Measurements from ENCODE around the gene BMP8B.
"Not testable (repeated sequence)": the region's sequence is repeated elsewhere in the genome, so short reads cannot be mapped to it uniquely, and the experiment has no call there.

The BMP8B gene

DNA sequence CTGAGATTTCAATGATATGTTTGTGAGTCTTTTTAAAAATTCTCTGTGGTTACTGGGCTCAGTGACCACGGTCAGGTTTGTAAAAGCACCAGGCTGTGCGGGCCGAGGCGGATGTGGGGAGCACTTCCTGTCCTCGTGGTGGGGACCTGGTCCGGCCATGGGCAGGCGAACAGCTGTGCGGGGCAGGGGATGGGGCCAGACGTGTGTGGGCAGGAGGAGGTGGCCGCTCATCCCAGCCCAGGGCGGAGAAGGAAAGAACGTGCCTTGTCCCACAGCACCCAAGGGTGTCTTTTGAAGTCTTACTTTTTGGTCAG, 12.3 kb downstream of the BMP8B start:
- no peak overlapping the region for H3K4me3 ChIP-seq (ENCODE audit: low read depth, low read length)
- in situ Hi-C loops (cut with HindIII; ENCODE audit: low sequenced_read_pairs) = no loop called here
- no peak for DNase-seq (ENCODE audit: low read depth, low spot score)
- TF ChIP-seq, protein P1, sequence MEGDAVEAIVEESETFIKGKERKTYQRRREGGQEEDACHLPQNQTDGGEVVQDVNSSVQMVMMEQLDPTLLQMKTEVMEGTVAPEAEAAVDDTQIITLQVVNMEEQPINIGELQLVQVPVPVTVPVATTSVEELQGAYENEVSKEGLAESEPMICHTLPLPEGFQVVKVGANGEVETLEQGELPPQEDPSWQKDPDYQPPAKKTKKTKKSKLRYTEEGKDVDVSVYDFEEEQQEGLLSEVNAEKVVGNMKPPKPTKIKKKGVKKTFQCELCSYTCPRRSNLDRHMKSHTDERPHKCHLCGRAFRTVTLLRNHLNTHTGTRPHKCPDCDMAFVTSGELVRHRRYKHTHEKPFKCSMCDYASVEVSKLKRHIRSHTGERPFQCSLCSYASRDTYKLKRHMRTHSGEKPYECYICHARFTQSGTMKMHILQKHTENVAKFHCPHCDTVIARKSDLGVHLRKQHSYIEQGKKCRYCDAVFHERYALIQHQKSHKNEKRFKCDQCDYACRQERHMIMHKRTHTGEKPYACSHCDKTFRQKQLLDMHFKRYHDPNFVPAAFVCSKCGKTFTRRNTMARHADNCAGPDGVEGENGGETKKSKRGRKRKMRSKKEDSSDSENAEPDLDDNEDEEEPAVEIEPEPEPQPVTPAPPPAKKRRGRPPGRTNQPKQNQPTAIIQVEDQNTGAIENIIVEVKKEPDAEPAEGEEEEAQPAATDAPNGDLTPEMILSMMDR (IDR thresholded peaks at IDR 0.05; ENCODE audit: low read depth, low read length) = no peak

- in situ Hi-C loops (cut with HindIII; ENCODE audit: low sequenced_read_pairs); H3K4me3 ChIP-seq (ENCODE audit: low read depth, low read length); DNase-seq (ENCODE audit: low read depth, low spot score): not testable (repeated sequence)
These were observed 12.8 kb downstream of the BMP8B start for GRCh38 chr1:39775676-39776399.

DNA sequence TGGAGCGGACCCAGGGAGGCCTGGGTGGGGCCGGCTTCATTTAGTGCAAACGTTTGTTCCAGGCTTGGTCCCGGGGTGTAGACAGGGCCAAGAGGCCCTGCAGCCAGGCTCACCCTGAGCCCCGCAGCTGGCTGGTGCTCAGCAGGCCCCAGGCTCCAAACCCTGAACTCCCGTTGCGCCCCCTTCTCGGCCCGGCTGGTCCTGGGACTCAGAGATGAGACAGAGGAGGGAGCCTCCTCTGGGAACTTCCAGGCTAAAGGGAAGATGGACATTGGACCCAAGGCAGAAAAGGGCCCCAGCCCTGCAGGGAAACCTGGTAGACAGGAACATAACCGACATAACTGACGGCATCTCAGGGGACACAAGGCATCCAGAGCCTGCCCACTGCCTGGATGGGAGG, 13.5 kb downstream of the BMP8B start:
- H3K4me3 ChIP-seq (ENCODE audit: low read depth, low read length); in situ Hi-C loops (cut with HindIII; ENCODE audit: low sequenced_read_pairs); DNase-seq (ENCODE audit: low read depth, low spot score): not testable (repeated sequence)

- H3K4me3 ChIP-seq (ENCODE audit: low read depth, low read length); in situ Hi-C loops (cut with HindIII; ENCODE audit: low sequenced_read_pairs); DNase-seq (ENCODE audit: low read depth, low spot score): not testable (repeated sequence)
These were observed 15.2 kb downstream of the BMP8B start for GRCh38 chr1:39773369-39773979.

- in situ Hi-C loops (cut with HindIII; ENCODE audit: low sequenced_read_pairs); DNase-seq (ENCODE audit: low read depth, low spot score); H3K4me3 ChIP-seq (ENCODE audit: low read depth, low read length): not testable (repeated sequence)
These were observed 17.6 kb downstream of the BMP8B start, which contains the start of gene OXCT2 for GRCh38 chr1:39771022-39771532. Gene OXCT2 (minus strand): TSS chr1:39771348. CDS start chr1:39771255, 93 bp downstream.

DNA sequence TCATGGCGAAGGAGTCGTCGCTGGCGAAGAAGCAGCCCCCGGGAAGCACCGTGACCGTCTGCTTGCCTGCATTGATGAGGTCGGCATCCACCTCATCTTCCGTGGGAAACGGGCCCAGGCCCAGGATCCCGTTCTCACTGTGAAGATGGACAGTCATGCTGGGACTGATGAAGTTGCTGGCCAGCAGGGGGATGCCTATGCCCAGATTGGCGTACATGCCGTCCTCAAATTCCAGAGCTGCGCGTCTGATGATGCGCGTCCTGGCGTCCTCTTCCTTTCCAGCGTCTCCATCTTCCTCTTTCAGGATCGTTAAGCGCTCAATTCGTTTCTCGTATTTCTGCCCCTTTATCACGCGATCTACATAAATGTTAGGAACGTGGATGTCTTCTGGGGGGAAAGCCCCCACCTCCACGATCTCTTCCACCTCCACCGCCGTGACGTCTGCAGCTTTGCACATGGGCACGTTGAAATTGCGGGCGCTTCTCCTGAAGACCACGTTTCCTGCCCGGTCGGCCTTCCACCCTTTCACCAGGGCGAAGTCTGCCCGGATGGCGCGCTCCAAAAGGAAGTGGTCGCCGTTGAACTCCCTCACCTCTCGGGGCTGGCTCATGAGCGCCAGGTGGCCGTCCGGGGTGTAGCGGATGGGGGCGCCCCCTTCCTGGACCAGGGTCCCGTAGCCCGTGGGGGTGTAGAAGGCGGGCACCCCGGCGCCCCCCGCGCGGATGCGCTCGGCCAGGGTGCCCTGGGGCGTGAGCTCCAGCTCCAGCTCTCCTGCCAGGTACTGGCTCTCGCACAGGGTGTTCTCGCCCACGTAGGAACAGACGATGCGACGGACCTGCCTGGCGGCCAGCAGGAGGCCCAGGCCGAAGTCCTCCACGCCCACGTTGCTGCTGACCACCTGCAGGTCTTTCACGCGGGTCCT, 18.3 kb downstream of the BMP8B start:
- in situ Hi-C loops (cut with HindIII; ENCODE audit: low sequenced_read_pairs); H3K4me3 ChIP-seq (ENCODE audit: low read depth, low read length); DNase-seq (ENCODE audit: low read depth, low spot score): not testable (repeated sequence)

GRCh38 chr1:39769502-39769901, 19.2 kb downstream of the BMP8B start:
- DNase-seq (ENCODE audit: low read depth, low spot score); in situ Hi-C loops (cut with HindIII; ENCODE audit: low sequenced_read_pairs); H3K4me3 ChIP-seq (ENCODE audit: low read depth, low read length): not testable (repeated sequence)

- in situ Hi-C loops (cut with HindIII; ENCODE audit: low sequenced_read_pairs); DNase-seq (ENCODE audit: low read depth, low spot score); H3K4me3 ChIP-seq (ENCODE audit: low read depth, low read length): not testable (repeated sequence)
These were observed 22.2 kb downstream of the BMP8B start for GRCh38 chr1:39766466-39766865.

- H3K4me3 ChIP-seq (ENCODE audit: low read depth, low read length); in situ Hi-C loops (cut with HindIII; ENCODE audit: low sequenced_read_pairs); DNase-seq (ENCODE audit: low read depth, low spot score): not testable (repeated sequence)
These were observed 24.2 kb downstream of the BMP8B start for GRCh38 chr1:39764512-39764911.

DNA sequence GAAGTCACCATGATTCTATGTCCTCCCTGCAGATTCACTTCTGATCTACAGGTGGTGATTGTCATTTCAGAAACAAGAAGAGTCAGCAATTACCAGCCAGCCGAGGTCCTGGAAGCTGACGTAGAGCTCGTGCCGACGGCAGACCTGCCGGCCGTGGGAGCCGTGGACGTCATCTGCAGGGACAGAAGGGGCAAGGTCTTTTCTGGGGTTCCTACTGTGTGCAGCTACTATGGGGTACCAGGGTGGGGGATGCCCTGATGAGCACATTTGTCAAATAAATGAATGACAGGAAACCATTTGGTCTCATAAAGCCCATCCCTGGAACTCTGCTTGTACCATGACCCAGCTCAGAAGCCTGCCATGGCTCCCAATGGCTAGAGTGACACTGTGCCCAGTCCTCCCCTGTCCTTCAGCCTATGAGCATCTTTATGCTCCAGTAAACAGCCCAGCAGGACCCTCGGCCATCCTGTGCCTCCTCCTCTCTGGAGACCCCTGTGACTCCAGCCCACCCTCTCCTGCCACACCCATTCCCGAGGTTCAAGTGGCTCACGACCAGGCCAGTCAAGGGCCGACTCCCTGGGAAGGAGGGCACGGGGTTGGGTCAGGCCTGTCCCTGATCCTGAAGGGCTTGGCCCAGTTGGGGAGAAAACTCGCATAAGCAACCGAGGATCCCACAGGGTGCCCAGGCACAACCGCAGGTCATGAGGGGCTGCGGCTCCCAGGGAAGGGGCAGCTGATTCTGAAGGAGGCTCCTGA, 24.9 kb downstream of the BMP8B start:
- H3K4me3 ChIP-seq (ENCODE audit: low read depth, low read length); in situ Hi-C loops (cut with HindIII; ENCODE audit: low sequenced_read_pairs); DNase-seq (ENCODE audit: low read depth, low spot score): not testable (repeated sequence)
